GM18870 (cell line): ENCODE data around the gene SH3BP2.

Experiments used
- ATAC-seq: cut with Tn5 transposase; IDR thresholded peaks from one replicate; pipeline ENCODE4 v1.9.1; 2021; ENCODE audit warnings: moderate library complexity; ENCODE audit not compliant: unreplicated experiment

The SH3BP2 gene

GRCh38 chr4:2831611-2832308 is 38.9 kb downstream of the SH3BP2 start:
- no peak for ATAC-seq

DNA sequence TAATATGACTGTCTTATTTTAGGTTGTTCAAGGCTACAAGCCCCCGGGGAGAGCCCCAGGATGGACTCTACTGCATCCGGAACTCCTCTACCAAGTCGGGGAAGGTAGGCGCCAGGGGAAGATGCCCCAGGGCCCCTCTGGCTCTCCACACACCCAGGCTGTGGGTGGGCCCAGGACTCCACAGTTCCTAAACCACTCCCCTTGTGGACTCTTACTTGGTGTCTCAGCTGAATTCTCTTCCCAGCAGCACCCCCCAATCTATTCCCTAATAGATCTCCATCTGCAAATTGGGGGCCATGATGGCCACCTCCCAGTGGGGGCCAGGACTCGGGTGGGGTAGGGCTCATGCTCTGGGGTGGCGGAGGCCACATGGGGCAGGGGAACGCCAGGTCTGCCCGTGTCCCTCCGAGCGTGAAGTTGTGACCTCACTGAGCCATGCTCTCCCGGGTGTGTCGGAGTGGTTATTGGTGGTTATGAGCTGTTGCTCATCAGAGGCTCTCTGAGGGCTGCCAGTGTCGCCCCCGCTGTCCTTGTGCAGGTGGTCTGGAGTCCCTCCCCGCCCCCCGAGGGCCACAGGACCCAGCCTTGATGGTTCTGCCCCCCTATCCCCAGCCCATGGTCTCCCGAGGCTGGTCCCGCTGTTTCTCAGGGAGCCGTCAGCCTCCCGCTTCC is 39.6 kb downstream of the SH3BP2 start:
- no peak for ATAC-seq

DNA sequence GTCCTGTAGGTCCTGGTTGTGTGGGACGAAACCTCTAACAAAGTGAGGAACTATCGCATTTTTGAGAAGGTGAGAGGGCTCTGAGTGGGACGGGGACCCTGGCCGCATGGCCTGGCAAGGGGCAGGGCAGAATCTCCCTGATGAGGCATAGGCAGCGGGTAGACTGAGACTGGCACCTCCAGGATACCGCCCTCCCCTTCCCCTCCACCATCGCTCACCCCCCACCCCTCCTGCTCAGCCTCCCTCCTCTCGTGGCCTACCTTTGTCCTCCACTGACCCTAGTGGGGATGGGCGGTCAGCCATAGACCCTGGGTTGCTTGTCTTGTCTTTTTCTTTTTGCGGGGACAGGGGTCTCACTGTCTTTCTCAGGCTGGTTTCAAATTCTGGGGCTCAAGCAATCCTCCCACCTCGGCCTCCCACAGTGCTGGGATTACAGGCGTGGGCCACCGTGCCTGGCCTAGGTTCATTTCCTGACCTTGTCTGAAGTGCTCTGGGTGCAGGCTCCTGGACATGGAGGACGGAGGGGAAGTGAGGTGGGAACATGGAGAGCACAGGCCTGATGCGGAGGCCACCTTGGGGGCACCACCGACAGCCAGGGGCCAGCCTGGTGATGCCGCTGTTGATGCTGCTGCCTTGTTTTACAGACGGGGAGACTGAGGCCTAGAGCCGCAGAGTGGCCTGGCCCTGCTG is 40.2 kb downstream of the SH3BP2 start:
- ATAC-seq, result no peak

DNA sequence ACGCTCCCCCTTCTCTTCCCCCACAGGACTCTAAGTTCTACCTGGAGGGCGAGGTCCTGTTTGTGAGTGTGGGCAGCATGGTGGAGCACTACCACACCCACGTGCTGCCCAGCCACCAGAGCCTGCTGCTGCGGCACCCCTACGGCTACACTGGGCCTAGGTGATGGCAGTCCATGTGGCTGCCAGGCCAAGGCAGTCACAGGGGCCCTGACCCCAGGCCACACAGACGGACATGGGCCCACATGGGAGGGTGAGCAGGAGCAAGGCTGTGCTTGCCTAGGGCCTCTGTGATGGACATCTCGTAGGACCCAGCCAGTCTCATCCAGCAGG is 40.8 kb downstream of the SH3BP2 start:
- ATAC-seq, result no peak

GRCh38 chr4:2834001-2834921 is 41.4 kb downstream of the SH3BP2 start:
- ATAC-seq, result no peak

DNA sequence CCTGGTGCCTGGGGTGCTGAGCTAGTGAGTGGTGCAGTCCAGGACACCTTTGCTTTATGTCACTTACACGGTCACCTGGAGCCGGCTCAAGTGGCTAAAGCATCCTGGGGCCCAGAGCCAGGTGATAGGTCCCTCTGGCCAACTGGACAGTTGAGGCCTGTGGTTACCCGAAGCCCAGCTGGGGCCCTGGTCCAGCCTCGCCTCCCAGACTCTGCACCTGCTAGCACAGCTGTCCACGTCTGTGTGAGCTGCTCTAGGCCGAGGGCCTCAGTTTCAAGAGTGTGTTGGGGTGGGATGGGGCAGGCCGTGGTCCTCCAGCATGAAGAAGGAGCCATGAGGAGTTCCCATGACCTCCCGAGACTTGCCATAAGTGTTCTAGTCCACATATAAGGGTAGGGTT is 43.1 kb downstream of the SH3BP2 start:
- ATAC-seq, result no peak

DNA sequence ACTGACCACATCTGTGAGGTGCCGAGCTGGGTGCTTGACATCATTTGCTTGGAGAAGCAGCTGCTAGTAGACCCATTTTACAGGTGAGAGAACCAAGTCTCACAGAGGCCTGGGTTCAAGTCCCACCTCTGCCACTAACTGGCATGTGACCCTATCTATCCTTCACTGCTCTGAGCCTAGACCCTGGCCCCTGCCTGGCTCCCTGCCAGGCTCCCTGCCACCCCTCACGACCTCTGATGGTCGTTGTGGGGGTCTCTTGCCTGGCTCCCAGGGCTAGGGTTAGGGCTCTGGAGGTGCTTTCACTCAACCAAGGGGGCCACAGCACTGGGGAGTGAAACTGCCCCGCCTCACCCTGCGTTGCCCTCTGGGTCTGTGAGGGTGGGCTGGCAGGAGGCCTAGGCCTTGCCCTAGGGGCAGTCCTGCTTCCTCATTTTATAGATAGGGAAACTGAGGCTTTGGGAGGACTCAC is 43.5 kb downstream of the SH3BP2 start:
- no peak for ATAC-seq

- ATAC-seq, result no peak
Observed at GRCh38 chr4:2837110-2837903, 44.4 kb downstream of the SH3BP2 start.

DNA sequence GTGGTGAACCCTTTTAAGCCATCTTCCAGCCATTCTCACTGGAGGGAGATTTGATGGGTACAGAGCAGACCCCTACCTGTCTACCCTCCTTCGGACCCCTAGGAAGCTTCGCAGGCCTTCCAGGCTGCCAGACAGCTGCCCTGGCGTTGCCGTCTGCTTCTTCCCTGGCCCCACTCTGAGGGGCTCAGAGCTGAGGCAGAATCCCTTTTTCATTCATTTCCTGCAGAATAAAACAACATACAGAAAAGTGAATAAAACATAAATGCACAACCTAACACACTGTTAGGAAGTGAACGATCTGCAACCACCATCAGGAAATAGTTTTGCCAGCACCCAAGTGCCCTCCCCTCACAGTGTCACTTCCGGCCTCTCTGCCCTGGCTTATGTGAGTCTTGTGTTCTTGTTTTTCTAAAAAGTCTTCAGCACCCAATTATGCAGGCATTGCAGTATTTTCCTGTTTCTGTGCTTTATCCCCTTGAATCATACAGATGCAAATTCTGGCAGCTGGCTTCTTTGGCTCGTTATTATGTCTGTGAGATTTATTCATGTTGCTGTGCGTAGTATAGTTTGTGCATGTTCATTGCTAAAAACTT is 45.1 kb downstream of the SH3BP2 start:
- no peak for ATAC-seq

- no peak for ATAC-seq
Observed at GRCh38 chr4:2839060-2839459, 46.2 kb downstream of the SH3BP2 start.

DNA sequence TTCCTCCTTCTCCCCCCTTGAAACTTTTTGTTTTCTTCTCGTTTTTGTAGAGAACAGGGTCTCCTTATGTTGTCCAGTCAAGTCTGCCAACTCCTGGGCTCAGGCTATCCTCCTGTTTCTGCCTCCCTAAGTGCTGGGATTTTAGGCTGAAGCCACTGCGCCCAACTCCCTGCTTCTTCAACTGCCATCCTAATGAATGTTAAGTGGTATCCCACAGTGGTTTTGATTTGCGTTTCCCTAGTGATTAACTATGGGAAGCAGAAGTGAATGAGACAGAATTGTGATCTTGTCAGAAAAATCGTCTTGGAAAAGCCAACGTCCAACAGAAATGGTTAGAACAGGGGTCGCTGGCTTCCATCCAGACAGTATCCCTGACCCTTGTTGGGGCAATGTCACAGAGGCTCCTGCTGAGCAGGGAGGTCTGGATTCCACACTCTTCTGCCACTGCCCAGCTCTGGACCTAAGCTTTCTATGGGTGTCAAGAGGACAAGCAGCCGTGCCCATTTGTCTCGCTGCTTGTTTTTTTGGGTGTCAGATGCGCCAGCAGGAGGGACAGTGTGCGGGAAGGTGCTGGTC is 49.9 kb downstream of the SH3BP2 start:
- ATAC-seq, result no peak

DNA sequence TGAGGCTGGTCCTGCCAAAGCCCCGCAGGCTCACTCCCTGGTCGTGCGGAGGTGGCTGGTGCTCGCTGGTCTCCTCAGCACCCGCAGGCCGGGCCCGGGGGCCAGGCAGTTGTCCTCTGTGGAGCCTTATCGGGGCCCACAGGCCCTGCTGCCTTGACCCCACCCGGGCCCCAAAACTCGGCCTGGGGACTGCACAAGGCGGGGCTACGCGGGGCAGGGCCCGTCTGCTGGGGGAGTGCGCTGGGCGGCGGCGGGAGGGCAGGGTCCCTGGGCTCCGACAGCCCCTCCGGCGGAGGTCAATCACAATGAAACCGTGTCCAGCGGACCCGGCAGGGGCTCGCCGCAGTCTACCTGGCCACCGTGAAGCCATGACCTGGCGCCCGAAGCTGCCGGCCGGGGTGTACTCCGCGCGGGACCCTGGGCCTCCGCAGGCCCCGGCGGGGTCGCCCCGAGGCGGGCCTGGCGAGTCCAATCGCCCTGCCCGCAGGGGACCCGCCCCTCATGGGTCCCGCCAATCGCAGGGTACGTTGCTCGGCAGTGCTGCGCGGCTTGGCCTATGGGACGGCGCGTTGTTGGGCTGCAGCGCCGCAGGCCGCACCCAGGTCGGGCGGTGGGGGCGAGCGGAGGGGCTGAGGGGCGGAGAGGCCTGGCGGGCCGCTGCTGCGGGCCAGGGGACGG is 50.5 kb downstream of the SH3BP2 start, which contains the start of gene ADD1:
Gene ADD1, plus strand, starts transcription at position 582 of the 678 bp plus-strand sequence. CDS start 32,072 bp downstream, outside the sequence.
- ATAC-seq, result peak; percentile 68

- ATAC-seq, result no peak
Observed at GRCh38 chr4:2843941-2844584, 51.2 kb downstream of the SH3BP2 start.

GRCh38 chr4:2846172-2846571 is 53.3 kb downstream of the SH3BP2 start:
- ATAC-seq, result no peak

GRCh38 chr4:2847302-2847871 is 54.5 kb downstream of the SH3BP2 start:
- ATAC-seq, result no peak

GRCh38 chr4:2848449-2848848 is 55.6 kb downstream of the SH3BP2 start:
- ATAC-seq, result no peak

- no peak for ATAC-seq
Observed at GRCh38 chr4:2849267-2850152, 56.6 kb downstream of the SH3BP2 start.
